GM23338 (cell line): ENCODE measurements around the gene R3HCC1L. TPM values are rescaled to one million over a fixed set of nuclear protein-coding genes. Genes with fewer than 3 reads are reported as not detected.

ENCODE experiments used
- ATAC-seq: fragments of 200-7000 bp; cut with Tn5 transposase; 3 replicates; pipeline ENCODE4 v1.9.1; 2020
- DNase-seq: peaks from one replicate; pipeline ENCODE4 v3.0.0-alpha.2; 2015; ENCODE audit warnings: low spot score
- H2AFZ ChIP-seq: fragments of 200-600 bp; sonication (generic); 2 replicates; pipeline ENCODE4 v1.8.0; 2016; ENCODE audit warnings: antibody characterized with exemption, mild to moderate bottlenecking, moderate library complexity
- H3F3A ChIP-seq: fragments of 200-600 bp; sonication (generic); replicated peaks from 2 replicates; pipeline ENCODE4 v1.8.0; 2017; ENCODE audit warnings: antibody characterized with exemption, mixed run types, low read depth
- H3K27ac ChIP-seq: fragments of 200-600 bp; sonication (generic); 2 replicates; pipeline ENCODE4 v1.6.1; 2016; ENCODE audit warnings: low read depth
- H3K27me3 ChIP-seq: fragments of 200-600 bp; sonication (generic); 2 replicates; pipeline ENCODE4 v1.8.0; 2016; ENCODE audit warnings: mild to moderate bottlenecking, mixed run types, moderate library complexity; ENCODE audit not compliant: insufficient read depth
- H3K36me3 ChIP-seq: fragments of 200-600 bp; sonication (generic); 2 replicates; pipeline ENCODE4 v1.8.0; 2016; ENCODE audit warnings: mild to moderate bottlenecking; ENCODE audit not compliant: insufficient read depth
- H3K4me1 ChIP-seq: fragments of 200-600 bp; sonication (generic); 2 replicates; pipeline ENCODE4 v1.8.0; 2016; ENCODE audit warnings: mild to moderate bottlenecking, moderate library complexity; ENCODE audit not compliant: insufficient read depth
- H3K4me2 ChIP-seq: fragments of 200-600 bp; sonication (generic); 2 replicates; pipeline ENCODE4 v1.7.1; 2017; ENCODE audit warnings: mixed run types
- H3K4me3 ChIP-seq: fragments of 200-600 bp; sonication (generic); 2 replicates; pipeline ENCODE4 v1.6.1; 2016; ENCODE audit warnings: mixed run types
- H3K79me2 ChIP-seq: fragments of 200-600 bp; sonication (generic); replicated peaks from 2 replicates; pipeline ENCODE4 v1.8.0; 2017; ENCODE audit warnings: mild to moderate bottlenecking; ENCODE audit not compliant: insufficient read depth
- H3K9me2 ChIP-seq: fragments of 200-600 bp; sonication (generic); 2 replicates; pipeline ENCODE4 v1.8.0; 2017; ENCODE audit not compliant: insufficient read depth
- H4K20me1 ChIP-seq: fragments of 200-600 bp; sonication (generic); replicated peaks from 2 replicates; pipeline ENCODE4 v1.8.0; 2017; ENCODE audit warnings: mild to moderate bottlenecking; ENCODE audit not compliant: insufficient read depth
- H3K27ac Mint-ChIP-seq: 2 replicates; pipeline ENCODE4 v1.8.0; 2020; ENCODE audit warnings: inconsistent platforms, mild to moderate bottlenecking, moderate library complexity, mixed read lengths
- H3K27me3 Mint-ChIP-seq: 3 replicates; pipeline ENCODE4 v1.8.0; 2022; ENCODE audit warnings: low read depth, mild to moderate bottlenecking, moderate library complexity, mixed read lengths, inconsistent platforms; ENCODE audit not compliant: insufficient read depth, poor library complexity
- H3K36me3 Mint-ChIP-seq: 3 replicates; pipeline ENCODE4 v1.8.0; 2021; ENCODE audit warnings: low read depth, mild to moderate bottlenecking, inconsistent platforms, moderate library complexity, mixed read lengths
- H3K4me1 Mint-ChIP-seq: 3 replicates; pipeline ENCODE4 v1.8.0; 2020; ENCODE audit warnings: mild to moderate bottlenecking, inconsistent platforms, mixed read lengths
- H3K4me3 Mint-ChIP-seq: 3 replicates; pipeline ENCODE4 v1.8.0; 2021; ENCODE audit warnings: moderate library complexity, mild to moderate bottlenecking, inconsistent platforms, mixed read lengths
- H3K9me3 Mint-ChIP-seq: 3 replicates; pipeline ENCODE4 v1.8.0; 2020; ENCODE audit warnings: moderate library complexity, mild to moderate bottlenecking, inconsistent platforms, mixed read lengths
- CREB1 ChIP-seq: fragments of 250-450 bp; sonication (Bioruptor Pico); IDR thresholded peaks from 2 replicates; pipeline ENCODE4 v1.5.0; 2020; ENCODE audit warnings: low read depth, mild to moderate bottlenecking, moderate library complexity
- EZH2 ChIP-seq: fragments of 200-600 bp; sonication (generic); IDR thresholded peaks from one replicate; pipeline ENCODE4 v1.8.0; 2017; ENCODE audit warnings: antibody characterized with exemption, mild to moderate bottlenecking, low read depth; ENCODE audit not compliant: unreplicated experiment
- EZH2phosphoT487 ChIP-seq: fragments of 200-600 bp; sonication (generic); IDR thresholded peaks from one replicate; pipeline ENCODE4 v1.8.1; 2018; ENCODE audit warnings: antibody characterized with exemption; ENCODE audit not compliant: unreplicated experiment
- JUNB ChIP-seq: IDR thresholded peaks from one replicate; pipeline ENCODE4 v1.6.1; 2016; ENCODE audit warnings: antibody characterized with exemption; ENCODE audit not compliant: unreplicated experiment
- NANOG ChIP-seq: IDR thresholded peaks from 2 replicates; pipeline ENCODE4 v1.6.1; 2016; ENCODE audit warnings: antibody characterized with exemption, borderline replicate concordance
- POLR2AphosphoS5 ChIP-seq: IDR thresholded peaks from 2 replicates; pipeline ENCODE4 v1.6.1; 2016; ENCODE audit warnings: antibody characterized with exemption, low read depth
- STAT1 ChIP-seq: IDR thresholded peaks from one replicate; pipeline ENCODE4 v1.6.1; 2016; ENCODE audit warnings: antibody characterized with exemption; ENCODE audit not compliant: unreplicated experiment
- ZNF114 ChIP-seq: fragments of 250-450 bp; sonication (Bioruptor Pico); IDR thresholded peaks from 2 replicates; pipeline ENCODE4 v1.5.0; 2020; ENCODE audit warnings: mild to moderate bottlenecking, moderate library complexity
- ZNF331 ChIP-seq: fragments of 250-450 bp; sonication (Bioruptor Pico); IDR thresholded peaks from 2 replicates; pipeline ENCODE4 v1.5.0; 2020; ENCODE audit warnings: low read depth, mild to moderate bottlenecking, moderate library complexity
- polyA plus RNA-seq: library from polyadenylated mRNA; unstranded; fragments of >200 nt; fragmentation: Nextera tagmentation; extraction: Ambion mirVana; gene quantifications from 2 replicates; pipeline ENCODE4 v1.2.1, GENCODE V29; 2016
- total RNA-seq: library from RNA; depleted of rRNA; stranded (reverse); fragments of >200 nt; shearing (Covaris generic); gene quantifications from 2 replicates; pipeline ENCODE4 v1.2.3, GENCODE V29; 2014
- TF ChIP-seq, protein P1 (sequence below): fragments of 250-450 bp; sonication (Bioruptor Pico); IDR thresholded peaks from 2 replicates; pipeline ENCODE4 v1.5.0; 2020; ENCODE audit warnings: mild to moderate bottlenecking, moderate library complexity
- TF ChIP-seq, protein P2 (sequence below): IDR thresholded peaks from 2 replicates; pipeline ENCODE4 v1.6.1; 2016; ENCODE audit warnings: antibody characterized with exemption
- TF ChIP-seq, protein P3 (sequence below): IDR thresholded peaks from one replicate; pipeline ENCODE4 v1.6.1; 2018; ENCODE audit warnings: antibody characterized with exemption; ENCODE audit not compliant: unreplicated experiment
- TF ChIP-seq, protein P4 (sequence below), 2 experiments: fragments of 200-600 bp in 1 of 2; sonication (generic) in 1 of 2; conservative IDR thresholded peaks; 2 replicates each; pipeline versions ENCODE4 v1.5.1 to v1.6.1; 2016 to 2017; ENCODE audit warnings: antibody characterized with exemption in 2 of 2, low read depth in 2 of 2, mild to moderate bottlenecking in 2 of 2, moderate library complexity in 1 of 2

The R3HCC1L gene
- total and polyA plus RNA-seq, 2 experiments from 2014 or later = 9.3 to 15.8 TPM

DNA sequence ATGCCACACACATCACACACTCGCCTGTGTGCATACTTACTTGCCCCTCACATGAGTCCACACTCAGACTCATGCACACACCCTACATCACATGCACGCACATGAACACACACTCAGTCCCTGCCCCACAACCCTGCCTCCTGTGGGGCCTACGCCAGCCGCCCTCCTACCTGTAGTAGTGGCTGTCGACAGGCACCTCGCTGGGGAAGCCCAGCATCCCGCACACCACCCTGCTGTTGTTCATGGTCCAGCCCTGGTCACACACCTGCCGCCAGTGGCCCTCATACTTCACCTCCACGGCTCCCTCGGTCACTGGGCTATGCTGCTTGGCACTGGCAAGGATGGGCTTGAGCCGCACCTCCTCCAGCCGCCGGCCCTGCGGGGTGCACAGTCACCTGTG is 126.3 kb downstream of the R3HCC1L start:
- H3K27me3 Mint-ChIP-seq = peaks cover 2% of the 10 kb centered on the region

More for the DNA sequence above, 126.3 kb downstream of the R3HCC1L start:
- Mint-ChIP-seq H3K27ac (no peak overlapping the region; the same call in 1 of the 2 replicates), H3K4me3 (no peak overlapping the region), H3K36me3 (no peaks in the 10 kb centered on the region; the same call in 2 of the 3 replicates), H3K4me1 (peaks cover 4% of the 10 kb centered on the region), H3K9me3 (no peaks in the 10 kb centered on the region)
- no peak for TF ChIP-seq POLR2AphosphoS5
- TF ChIP-seq, protein P1, sequence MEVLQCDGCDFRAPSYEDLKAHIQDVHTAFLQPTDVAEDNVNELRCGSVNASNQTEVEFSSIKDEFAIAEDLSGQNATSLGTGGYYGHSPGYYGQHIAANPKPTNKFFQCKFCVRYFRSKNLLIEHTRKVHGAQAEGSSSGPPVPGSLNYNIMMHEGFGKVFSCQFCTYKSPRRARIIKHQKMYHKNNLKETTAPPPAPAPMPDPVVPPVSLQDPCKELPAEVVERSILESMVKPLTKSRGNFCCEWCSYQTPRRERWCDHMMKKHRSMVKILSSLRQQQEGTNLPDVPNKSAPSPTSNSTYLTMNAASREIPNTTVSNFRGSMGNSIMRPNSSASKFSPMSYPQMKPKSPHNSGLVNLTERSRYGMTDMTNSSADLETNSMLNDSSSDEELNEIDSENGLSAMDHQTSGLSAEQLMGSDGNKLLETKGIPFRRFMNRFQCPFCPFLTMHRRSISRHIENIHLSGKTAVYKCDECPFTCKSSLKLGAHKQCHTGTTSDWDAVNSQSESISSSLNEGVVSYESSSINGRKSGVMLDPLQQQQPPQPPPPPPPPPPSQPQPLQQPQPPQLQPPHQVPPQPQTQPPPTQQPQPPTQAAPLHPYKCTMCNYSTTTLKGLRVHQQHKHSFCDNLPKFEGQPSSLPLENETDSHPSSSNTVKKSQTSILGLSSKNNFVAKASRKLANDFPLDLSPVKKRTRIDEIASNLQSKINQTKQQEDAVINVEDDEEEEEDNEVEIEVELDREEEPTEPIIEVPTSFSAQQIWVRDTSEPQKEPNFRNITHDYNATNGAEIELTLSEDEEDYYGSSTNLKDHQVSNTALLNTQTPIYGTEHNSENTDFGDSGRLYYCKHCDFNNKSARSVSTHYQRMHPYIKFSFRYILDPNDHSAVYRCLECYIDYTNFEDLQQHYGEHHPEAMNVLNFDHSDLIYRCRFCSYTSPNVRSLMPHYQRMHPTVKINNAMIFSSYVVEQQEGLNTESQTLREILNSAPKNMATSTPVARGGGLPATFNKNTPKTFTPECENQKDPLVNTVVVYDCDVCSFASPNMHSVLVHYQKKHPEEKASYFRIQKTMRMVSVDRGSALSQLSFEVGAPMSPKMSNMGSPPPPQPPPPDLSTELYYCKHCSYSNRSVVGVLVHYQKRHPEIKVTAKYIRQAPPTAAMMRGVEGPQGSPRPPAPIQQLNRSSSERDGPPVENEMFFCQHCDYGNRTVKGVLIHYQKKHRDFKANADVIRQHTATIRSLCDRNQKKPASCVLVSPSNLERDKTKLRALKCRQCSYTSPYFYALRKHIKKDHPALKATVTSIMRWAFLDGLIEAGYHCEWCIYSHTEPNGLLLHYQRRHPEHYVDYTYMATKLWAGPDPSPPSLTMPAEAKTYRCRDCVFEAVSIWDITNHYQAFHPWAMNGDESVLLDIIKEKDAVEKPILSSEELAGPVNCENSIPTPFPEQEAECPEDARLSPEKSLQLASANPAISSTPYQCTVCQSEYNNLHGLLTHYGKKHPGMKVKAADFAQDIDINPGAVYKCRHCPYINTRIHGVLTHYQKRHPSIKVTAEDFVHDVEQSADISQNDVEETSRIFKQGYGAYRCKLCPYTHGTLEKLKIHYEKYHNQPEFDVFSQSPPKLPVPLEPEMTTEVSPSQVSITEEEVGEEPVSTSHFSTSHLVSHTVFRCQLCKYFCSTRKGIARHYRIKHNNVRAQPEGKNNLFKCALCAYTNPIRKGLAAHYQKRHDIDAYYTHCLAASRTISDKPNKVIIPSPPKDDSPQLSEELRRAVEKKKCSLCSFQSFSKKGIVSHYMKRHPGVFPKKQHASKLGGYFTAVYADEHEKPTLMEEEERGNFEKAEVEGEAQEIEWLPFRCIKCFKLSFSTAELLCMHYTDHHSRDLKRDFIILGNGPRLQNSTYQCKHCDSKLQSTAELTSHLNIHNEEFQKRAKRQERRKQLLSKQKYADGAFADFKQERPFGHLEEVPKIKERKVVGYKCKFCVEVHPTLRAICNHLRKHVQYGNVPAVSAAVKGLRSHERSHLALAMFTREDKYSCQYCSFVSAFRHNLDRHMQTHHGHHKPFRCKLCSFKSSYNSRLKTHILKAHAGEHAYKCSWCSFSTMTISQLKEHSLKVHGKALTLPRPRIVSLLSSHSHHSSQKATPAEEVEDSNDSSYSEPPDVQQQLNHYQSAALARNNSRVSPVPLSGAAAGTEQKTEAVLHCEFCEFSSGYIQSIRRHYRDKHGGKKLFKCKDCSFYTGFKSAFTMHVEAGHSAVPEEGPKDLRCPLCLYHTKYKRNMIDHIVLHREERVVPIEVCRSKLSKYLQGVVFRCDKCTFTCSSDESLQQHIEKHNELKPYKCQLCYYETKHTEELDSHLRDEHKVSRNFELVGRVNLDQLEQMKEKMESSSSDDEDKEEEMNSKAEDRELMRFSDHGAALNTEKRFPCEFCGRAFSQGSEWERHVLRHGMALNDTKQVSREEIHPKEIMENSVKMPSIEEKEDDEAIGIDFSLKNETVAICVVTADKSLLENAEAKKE (CRISPR knock-in tag) = no peak
- TF ChIP-seq NANOG = no peak
- no peak for TF ChIP-seq EZH2phosphoT487
- TF ChIP-seq, protein P2, sequence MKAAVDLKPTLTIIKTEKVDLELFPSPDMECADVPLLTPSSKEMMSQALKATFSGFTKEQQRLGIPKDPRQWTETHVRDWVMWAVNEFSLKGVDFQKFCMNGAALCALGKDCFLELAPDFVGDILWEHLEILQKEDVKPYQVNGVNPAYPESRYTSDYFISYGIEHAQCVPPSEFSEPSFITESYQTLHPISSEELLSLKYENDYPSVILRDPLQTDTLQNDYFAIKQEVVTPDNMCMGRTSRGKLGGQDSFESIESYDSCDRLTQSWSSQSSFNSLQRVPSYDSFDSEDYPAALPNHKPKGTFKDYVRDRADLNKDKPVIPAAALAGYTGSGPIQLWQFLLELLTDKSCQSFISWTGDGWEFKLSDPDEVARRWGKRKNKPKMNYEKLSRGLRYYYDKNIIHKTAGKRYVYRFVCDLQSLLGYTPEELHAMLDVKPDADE = no peak
- TF ChIP-seq EZH2 = no peak
- TF ChIP-seq ZNF331 (CRISPR knock-in tag) = no peak
- no peak for TF ChIP-seq CREB1 (CRISPR knock-in tag)
- no peak for TF ChIP-seq JUNB
- no peak for TF ChIP-seq STAT1
- TF ChIP-seq, protein P3, sequence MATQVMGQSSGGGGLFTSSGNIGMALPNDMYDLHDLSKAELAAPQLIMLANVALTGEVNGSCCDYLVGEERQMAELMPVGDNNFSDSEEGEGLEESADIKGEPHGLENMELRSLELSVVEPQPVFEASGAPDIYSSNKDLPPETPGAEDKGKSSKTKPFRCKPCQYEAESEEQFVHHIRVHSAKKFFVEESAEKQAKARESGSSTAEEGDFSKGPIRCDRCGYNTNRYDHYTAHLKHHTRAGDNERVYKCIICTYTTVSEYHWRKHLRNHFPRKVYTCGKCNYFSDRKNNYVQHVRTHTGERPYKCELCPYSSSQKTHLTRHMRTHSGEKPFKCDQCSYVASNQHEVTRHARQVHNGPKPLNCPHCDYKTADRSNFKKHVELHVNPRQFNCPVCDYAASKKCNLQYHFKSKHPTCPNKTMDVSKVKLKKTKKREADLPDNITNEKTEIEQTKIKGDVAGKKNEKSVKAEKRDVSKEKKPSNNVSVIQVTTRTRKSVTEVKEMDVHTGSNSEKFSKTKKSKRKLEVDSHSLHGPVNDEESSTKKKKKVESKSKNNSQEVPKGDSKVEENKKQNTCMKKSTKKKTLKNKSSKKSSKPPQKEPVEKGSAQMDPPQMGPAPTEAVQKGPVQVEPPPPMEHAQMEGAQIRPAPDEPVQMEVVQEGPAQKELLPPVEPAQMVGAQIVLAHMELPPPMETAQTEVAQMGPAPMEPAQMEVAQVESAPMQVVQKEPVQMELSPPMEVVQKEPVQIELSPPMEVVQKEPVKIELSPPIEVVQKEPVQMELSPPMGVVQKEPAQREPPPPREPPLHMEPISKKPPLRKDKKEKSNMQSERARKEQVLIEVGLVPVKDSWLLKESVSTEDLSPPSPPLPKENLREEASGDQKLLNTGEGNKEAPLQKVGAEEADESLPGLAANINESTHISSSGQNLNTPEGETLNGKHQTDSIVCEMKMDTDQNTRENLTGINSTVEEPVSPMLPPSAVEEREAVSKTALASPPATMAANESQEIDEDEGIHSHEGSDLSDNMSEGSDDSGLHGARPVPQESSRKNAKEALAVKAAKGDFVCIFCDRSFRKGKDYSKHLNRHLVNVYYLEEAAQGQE = no peak
- TF ChIP-seq ZNF114 (CRISPR knock-in tag) = no peak
- TF ChIP-seq, protein P4, sequence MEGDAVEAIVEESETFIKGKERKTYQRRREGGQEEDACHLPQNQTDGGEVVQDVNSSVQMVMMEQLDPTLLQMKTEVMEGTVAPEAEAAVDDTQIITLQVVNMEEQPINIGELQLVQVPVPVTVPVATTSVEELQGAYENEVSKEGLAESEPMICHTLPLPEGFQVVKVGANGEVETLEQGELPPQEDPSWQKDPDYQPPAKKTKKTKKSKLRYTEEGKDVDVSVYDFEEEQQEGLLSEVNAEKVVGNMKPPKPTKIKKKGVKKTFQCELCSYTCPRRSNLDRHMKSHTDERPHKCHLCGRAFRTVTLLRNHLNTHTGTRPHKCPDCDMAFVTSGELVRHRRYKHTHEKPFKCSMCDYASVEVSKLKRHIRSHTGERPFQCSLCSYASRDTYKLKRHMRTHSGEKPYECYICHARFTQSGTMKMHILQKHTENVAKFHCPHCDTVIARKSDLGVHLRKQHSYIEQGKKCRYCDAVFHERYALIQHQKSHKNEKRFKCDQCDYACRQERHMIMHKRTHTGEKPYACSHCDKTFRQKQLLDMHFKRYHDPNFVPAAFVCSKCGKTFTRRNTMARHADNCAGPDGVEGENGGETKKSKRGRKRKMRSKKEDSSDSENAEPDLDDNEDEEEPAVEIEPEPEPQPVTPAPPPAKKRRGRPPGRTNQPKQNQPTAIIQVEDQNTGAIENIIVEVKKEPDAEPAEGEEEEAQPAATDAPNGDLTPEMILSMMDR (conservative IDR thresholded peaks at IDR 0.05; ENCODE audit: low read depth in 2 of 2) = no peak
- Histone ChIP-seq H3K4me2 (no peak overlapping the region), H3F3A (no peaks in the 10 kb centered on the region), H3K9me2 (no peaks in the 10 kb centered on the region), H3K27ac (no peak overlapping the region), H3K27me3 (no peaks in the 10 kb centered on the region), H4K20me1 (no peaks in the 10 kb centered on the region; the same call in 1 of the 2 replicates), H3K4me1 (no peaks in the 10 kb centered on the region), H3K79me2 (no peaks in the 10 kb centered on the region), H3K4me3 (no peak overlapping the region), H3K36me3 (no peaks in the 10 kb centered on the region), H2AFZ (no peak overlapping the region)
- no peak for DNase-seq
- ATAC-seq = no peak
